Measurements from ENCODE around the gene RPE65. TPM values are rescaled to one million over a fixed set of nuclear protein-coding genes. Genes with fewer than 3 reads are reported as not detected.
"Not testable (repeated sequence)": the region's sequence is repeated elsewhere in the genome, so short reads cannot be mapped to it uniquely, and the experiment has no call there.

RPE65 gene
- total RNA-seq, 1 donor from 2014 or later, result 0.41 TPM

DNA sequence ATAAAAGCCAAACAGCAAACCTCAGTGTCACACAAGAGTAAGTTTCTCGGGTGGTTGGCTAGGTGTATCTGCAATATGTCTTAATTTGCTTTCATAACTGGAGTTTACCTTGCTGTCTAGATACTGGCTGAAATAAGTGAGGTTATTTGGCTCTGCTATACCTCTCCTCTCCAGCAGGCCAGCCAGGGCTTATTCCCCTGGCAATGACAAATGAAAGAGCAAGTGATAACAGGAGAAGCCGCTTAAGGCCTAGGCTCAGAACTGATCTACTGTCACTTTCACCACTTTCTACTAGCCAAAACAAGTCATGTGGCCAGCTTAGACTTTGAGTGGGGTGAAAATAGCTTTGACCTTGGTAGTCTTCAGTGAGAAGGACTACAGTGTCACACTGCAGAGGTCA is 4.8 kb upstream of the RPE65 start:
- FAIRE-seq, result no peak
- no peak for DNase-seq (ENCODE audit: low spot score in 2 of 2)

DNA sequence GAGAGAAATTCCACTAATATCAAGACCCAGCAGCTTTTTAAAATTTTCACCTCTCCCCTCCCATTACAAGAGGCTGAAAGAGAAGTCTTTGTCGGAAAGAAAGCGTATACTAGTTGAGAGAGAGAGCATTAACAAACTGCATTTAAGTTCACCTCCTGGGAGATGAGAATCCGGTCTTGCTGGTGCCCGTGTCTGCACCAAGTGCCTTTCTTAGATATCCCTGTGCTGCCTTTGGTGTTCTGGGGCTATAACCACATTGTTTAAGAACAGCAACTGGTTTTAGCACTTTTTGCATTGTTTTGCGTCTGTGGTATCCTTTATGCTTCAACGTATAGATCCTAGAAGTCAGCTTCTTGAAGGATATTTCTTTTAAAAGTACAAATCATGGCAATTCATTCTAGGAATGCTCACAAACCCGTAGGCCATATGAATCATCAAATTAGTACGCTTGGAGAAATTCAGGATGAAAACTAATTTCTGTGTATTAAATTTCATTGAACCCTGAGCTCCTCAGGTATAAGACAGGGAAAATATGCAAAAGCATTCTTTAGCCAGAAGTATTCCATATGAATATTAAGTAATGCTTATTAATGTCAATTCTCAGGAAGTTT is 3.4 kb upstream of the RPE65 start:
- FAIRE-seq (no peak), DNase-seq (ENCODE audit: low spot score in 2 of 2) (no peak)

DNA sequence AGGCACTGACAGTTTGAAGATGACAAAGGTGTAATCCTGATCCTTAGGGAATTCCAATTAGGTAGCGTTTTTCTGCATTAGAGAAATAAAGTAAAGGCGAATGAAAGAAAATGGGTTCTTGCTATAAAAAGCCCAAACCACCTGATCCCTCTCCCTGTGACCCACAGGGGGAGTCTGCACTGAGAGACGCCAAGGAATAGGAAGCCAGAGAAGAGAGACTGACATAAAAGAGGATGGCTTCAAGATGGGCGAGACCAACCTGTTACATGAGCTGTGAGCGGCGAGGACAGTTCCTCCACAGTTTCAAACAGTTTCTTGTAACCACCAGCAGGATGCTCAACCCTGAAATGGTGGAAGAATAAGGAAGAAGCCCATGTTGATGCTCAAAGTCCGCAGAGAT is 1.4 kb downstream of the RPE65 start:
- FAIRE-seq (no peak), DNase-seq (ENCODE audit: low spot score in 2 of 2) (no peak)

DNA sequence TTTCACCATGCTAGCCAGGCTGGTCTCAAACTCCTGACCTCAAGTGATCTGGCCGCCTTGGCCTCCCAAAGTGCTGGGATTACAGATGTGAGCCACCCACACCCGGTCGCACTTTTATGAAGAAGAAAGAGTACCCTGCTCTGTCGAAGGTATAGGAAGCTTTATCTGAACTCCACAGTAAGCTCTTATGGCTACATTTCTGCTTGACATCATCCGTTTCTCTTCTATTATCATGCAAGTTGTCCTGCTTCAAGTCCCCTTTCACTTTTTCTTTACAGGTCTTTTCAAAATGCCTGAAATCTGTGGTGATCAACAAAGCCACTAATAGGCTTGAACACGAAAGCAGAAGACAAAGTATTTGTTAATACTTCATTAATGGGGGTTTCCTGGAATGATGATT is 4.0 kb downstream of the RPE65 start:
- DNase-seq (ENCODE audit: low spot score in 2 of 2) (no peak), FAIRE-seq (no peak)

DNA sequence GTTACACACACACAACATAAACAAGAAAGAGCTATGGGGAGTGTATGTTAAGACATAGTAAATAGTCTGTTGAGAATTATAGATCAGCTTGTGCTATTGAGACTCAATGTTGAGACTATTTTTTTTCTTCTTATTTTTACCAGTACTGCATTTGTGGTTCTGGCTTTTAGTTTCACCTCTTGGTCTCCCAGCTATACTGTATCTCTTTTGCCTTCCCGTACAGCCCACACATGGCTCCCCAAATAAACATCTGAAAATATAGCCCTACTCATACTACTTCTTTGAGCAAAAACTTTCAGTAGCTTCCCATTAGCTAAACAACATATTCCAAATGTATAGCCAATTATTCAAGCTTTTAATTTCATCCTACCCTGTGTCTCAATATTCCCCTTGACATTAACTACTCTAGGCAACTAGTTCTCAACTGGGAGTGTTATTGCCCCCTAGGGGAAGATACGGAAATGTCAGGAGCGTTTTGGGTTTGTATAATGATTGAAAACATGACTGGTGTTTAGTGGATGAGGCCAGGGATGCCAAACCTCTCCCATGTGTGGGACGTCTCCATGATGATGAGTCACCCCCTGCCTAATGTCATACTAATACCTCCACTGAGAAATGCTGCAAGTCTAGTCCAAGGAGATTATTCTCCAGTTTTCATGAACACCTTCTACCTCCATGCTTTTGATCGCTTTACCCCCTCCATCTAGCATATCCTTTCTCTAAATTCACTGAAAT is 6.8 kb downstream of the RPE65 start:
- FAIRE-seq (no peak), DNase-seq (ENCODE audit: low spot score in 2 of 2) (no peak)

DNA sequence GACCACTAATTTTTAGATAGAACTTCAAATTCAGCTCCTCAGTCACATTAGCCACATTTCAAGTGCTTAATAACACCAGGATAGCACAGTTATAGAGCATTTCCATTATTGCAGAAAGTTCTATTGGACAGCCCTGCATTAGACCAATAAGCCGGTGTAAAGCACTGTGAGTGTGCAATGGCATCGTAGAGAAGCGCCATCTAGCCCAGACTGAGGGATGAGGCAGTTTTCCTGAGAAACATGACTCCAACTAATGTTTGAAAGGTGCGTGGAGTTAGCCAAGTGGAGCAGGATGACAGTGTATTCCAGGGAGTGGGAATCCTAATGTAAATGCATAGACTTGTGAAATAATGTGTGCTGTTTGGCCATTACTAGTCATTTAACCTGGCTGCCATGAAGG is 7.7 kb downstream of the RPE65 start:
- DNase-seq (ENCODE audit: low spot score in 2 of 2) (no peak), FAIRE-seq (no peak)

DNA sequence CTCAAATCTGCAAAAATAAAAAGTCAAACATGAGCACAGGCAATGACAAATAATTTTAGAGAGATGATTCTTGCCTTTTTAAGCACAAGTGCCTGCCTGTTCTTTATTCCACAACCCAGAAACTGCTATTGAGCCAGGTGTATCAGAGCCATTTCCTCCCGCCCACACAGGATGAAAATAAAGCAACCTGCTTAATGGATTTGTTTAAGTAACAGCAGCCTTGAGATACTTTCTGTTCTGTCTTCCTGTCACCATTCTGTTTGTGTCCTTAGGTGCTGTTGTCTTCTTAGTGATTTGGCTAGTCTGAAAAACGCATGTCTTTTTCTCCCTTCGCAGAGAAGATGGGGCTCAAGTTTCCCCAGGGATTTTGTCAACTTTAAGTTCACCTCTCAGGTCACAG is 11.4 kb downstream of the RPE65 start:
- no peak for FAIRE-seq
- DNase-seq (ENCODE audit: low spot score in 2 of 2), result no peak

DNA sequence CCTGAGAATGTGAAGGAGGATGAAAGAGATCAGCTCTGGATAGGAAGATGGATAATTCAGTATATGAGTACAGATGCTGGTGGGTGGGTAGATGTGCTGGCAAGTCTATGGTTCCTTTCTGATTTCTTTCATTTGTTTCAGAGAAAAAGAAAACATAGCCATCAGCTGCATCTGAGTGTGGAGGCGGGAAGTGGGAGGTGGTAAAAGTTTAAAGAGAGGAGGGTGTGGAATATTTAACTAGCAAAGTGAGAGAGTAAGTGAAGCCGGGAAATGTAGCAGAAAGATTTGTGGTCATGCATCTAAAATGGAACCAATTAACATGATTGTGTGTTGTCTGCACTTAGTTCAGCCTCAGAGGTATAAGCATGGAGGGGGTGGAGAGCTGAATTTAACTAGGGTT is 16.4 kb downstream of the RPE65 start:
- FAIRE-seq, result no peak

DNA sequence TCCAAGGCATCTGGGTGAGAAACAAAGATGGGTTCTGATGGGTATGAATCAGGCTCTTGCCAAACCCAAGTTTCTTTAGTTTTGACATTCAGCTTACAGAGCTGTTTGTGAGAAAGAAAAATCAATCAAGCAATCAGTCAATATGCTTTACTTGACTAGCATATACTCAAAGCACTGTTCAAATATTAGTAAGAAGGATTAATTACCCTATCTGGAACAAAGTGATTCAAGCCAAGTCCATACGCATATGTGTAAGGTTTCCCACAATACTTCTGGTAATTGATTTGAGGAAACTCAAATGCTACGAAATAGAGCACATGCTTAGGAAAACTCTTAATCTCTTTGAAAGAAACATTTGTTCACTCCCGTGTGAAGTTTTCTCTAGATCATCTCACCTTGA is 18.7 kb downstream of the RPE65 start:
- DNase-seq (ENCODE audit: low spot score in 2 of 2), result no peak
- FAIRE-seq, result no peak

More for the DNA sequence above, 16.4 kb downstream of the RPE65 start:
- DNase-seq (ENCODE audit: low spot score in 2 of 2), result no peak

DNA sequence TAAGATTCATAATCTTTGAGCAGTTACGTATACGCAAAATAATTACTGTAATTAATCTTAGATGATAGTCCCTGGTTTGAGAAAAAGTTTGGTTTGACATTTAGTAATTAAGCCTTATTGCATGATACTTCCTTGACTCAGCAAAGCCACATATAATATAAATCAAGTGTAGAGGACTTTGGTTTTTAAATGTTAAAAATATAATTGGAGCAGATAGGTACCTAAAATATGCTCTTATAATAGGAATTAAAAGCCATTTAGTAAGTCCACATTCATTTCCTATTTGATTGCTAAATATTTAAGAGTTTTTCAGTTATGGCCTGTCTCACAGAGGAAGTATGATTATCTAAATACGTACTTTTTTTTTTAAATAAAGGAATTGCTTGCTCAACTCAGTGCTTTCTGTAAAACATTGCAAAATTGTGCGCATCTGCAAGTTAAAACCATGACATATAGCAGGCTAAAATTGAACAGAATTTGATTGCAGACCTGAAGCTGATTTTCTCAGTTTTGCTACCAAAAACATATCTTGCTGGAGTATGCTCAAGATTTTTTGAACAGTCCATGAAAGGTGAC is 20.4 kb downstream of the RPE65 start:
- no peak for DNase-seq (ENCODE audit: low spot score in 2 of 2)
- no peak for FAIRE-seq

DNA sequence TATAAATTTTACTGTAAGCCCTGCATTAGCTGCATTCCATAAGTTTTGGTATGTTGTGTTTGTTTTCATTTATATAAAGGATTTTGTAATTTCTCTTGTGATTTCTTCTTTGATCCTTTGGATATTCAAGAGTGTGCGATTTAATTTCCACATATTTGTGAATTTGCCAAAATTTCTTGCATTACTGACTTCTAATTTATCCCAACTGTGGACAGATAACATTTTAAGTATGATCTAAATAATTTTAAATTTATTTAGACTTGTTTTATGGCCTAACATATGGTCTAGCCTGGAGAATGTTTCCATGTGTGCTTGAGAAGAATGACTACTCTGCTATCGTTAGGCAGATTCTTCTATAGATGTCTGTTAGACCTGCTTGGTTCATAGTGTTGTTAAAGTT is 23.2 kb downstream of the RPE65 start:
- DNase-seq (ENCODE audit: low spot score in 2 of 2) (no peak), FAIRE-seq (no peak)

DNA sequence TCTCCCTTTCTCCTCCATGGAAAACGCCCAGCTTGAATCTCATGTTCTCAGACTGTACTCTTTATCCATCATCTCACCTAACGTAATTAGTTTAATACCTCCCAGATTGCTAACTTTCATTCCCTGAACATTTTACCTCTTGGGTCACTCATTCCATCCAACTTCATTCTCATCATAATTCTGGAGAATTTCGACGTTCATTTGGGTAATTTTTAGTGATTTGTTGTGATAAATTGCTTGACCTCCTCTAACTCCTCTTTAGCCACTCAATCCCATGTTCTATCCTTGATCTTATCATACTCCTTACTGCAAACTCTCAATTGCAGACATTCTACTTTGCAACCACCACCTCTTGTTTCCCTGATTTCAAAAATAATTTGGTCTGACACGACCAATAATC is 28.4 kb downstream of the RPE65 start:
- DNase-seq (ENCODE audit: low spot score in 2 of 2), result no peak
- FAIRE-seq, result no peak

DNA sequence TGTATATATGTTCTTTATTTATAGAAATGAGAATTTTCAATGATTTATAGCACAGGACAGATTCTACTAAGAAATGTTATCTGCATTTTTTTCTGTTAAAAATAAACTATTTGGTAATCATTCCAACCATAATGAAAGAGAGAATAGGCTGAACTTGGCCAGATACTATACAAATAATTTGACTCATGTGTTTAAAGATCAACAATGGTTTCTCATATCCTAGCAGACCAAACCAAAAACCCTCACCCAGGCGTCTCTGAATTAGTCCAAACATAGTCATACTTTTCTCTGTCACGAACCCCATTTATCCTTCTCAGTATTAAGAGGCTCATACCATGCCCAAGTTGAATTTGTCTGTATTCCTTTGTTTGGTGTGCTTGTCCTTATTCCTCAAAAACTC is 40.3 kb downstream of the RPE65 start:
- DNase-seq (ENCODE audit: low spot score in 2 of 2) (no peak), FAIRE-seq (no peak)

DNA sequence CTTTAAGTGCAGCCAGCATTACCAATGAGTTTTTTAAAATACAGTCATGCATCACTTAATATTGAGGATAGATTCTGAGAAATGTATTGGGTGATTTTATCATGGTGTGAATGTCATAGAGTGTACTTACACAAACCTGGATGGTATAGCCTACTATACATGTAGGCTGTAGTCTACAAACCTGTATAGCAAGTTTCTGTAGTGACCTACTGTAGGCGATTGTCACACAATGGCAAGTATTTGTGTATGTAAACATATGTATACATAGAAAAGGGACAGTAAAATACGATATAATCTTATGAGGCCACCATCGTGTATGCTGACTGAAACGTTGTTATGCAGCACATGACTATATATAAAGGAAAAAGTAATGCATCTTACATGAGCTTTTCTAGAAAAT is 48.2 kb downstream of the RPE65 start:
- DNase-seq (ENCODE audit: low spot score in 2 of 2), result no peak
- no peak for FAIRE-seq

DNA sequence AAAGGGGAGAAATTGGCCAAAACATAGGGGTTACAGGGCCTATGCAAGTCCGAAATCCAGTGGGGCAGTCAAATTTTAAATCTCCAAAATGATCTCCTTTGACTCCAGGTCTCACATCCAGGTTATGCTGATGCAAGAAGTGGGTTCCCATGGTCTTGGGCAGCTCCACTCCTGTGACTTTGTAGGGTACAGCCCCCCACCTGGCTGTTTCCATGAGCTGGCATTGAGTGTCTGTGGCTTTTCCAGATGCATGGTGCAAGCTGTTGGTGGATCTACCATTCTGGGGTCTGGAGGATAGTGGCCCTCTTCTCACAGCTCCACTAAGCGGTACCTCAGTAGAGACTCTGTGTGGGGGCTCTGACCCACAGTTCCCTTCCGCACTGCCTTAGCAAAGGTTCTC is 54.2 kb downstream of the RPE65 start:
- FAIRE-seq, result not testable (repeated sequence)

DNA sequence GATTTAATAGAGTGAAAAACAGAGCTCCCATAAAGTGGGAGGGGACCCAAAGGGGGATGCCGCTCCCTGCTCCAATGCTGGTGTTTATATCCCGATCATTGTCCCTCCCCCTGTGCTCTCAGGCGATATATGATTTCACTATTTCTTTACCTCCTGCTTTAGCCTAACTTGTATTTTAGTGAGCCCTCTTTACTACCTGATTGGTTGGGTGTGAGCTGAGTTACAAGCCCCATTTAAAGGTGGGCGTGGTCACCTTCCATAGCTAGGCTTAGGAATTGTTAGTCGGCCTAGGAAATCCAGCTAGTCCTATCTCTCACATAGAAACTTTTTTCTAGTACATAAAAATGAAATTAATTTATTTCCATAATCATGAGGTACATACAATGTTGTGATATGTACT is 57.3 kb downstream of the RPE65 start:
- DNase-seq (ENCODE audit: low spot score in 2 of 2); FAIRE-seq: not testable (repeated sequence)

More for the DNA sequence above, 54.2 kb downstream of the RPE65 start:
- DNase-seq (ENCODE audit: low spot score in 2 of 2), result not testable (repeated sequence)

DNA sequence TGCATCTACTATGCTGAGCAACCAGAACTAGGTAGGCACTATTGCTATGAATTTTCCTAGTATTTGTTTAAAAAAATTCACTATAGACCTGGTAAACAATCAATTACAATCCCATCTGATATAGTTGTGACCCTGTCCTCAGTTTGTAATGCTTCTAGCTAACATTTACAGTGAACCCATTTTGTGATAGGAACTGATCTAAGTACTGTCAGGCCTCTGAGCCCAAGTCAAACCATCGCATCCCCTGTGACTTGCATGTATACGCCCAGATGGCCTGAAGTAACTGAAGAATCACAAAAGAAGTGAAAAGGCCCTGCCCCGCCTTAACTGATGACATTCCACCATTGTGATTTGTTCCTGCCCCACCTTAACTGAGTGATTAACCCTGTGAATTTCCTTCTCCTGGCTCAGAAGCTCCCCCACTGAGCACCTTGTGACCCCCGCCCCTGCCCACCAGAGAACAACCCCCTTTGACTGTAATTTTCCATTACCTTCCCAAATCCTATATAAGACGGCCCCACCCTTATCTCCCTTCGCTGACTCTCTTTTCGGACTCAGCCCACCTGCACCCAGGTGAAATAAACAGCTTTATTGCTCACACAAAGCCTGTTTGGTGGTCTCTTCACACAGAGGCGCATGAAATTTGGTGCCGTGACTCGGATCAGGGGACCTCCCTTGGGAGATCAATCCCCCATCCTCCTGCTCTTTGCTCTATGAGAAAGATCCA is 63.8 kb downstream of the RPE65 start:
- FAIRE-seq; DNase-seq (ENCODE audit: low spot score in 2 of 2): not testable (repeated sequence)

DNA sequence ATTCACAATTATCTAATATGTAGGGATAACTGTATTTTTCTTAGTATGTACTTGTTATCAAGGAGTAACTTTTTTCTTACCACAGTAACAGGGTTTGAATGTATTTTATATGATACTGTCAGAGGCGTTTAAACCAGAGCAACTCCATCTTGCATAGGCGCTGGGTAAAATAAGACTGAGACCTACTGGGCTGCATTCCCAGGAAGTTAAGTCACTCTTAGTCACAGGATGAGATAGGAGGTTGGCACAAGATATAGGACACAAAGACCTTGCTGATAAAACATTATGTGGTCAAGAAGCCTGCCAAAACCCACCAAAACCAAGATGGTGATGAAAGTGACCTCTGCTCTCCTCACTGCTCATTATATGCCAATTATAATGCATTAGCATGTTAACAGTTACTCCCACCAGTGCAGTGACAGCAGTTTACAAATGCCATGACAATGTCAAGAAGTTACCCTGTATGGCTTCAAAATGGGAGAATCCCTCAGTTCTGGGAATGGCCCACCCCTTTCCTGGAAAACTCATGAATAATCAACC is 64.8 kb downstream of the RPE65 start:
- DNase-seq (ENCODE audit: low spot score in 2 of 2) (no peak), FAIRE-seq (no peak)

DNA sequence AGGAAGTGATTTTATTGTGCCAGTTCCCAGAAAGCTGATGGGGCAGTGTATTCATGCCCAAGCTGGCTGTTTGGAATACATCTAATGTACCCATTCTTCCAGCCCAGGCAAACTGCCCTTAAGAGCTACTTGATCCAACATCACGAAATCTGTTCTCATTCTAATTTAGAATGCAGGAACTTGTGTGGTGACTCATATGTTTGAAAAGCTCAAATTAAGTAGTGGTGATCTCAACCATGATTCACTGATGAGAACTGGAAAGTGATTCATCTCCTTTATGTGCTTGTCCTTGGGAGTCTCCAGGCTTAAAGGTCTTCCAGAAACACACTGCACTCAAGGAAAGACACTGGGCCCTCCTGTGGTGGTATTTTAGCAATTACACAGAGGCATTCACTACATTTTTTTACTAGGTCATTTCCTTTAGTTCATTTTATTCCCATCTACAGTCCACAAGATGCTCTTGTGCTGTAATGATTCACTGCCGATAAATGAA is 65.4 kb downstream of the RPE65 start:
- no peak for FAIRE-seq
- DNase-seq (ENCODE audit: low spot score in 2 of 2), result peak in 1 of 2 donors; percentile 54

DNA sequence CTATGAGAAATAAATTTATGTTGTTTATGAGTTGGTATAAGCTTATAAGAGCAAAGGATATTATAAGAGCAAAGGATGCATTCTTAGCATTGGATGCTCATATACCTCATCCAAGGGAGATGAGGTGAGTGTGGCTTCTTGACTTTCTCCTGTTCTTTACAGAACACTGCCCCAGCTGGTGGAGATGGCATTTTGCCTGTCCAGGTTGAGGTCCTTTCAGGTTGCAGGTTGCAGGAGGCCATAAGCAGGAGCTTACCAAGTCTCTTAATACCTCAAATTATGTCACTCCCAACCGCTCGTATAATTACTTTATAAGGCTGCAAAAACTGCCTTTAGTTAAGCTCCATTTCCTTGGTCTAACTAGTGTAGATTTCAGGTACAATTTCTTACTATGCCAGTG is 66.7 kb downstream of the RPE65 start:
- DNase-seq (ENCODE audit: low spot score in 2 of 2) (no peak), FAIRE-seq (no peak)

DNA sequence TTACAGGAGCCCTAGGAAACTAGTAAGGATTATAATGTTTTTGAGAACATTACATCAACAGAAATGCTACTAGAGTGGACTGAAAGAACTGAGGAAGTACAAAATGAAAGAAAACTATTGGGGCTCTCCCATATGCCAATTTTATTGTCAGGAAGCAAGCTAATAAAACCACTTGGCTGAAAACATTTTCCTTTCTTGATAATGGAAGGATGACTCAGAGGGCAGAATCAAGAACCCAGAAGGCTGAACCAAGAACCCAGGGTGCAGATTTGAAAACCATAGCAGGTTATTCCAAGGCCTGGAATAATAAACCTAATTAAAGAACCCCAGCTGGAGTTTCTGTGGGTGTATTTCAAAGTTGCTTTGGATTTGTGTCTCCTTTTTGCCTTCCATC is 70.7 kb downstream of the RPE65 start:
- DNase-seq (ENCODE audit: low spot score in 2 of 2), result no peak
- FAIRE-seq, result no peak
